Psoas muscle (tissue), 8 donors: ENCODE results near the gene TMEM140. TPM values are rescaled to one million over a fixed set of nuclear protein-coding genes. Genes with fewer than 3 reads are reported as not detected.

Experiments
- ATAC-seq, 4 donors: fragments of 200-7000 bp; cut with Tn5 transposase; one replicate each; pipeline ENCODE4 v1.9.1; 2020; ENCODE audit warnings: moderate library complexity in 3 of 4, mild to moderate bottlenecking in 2 of 4
- DNase-seq, 2 donors: peaks; one replicate each; pipeline ENCODE4 v3.0.0-alpha.2; 2020
- H3K27ac ChIP-seq: fragments of 200-600 bp; one replicate; pipeline ENCODE4 v1.8.0; 2022
- H3K27me3 ChIP-seq, 3 donors: fragments of 200-600 bp in 1 of 3; one replicate each; pipeline versions ENCODE4 v1.6.1 to v1.8.0; 2013 to 2022; ENCODE audit warnings: low read length in 2 of 3, mild to moderate bottlenecking in 2 of 3, moderate library complexity in 1 of 3; ENCODE audit not compliant: insufficient read depth in 3 of 3
- H3K36me3 ChIP-seq, 2 donors: fragments of 200-600 bp in 1 of 2; one replicate each; pipeline versions ENCODE4 v1.6.1 to v1.8.0; 2013 to 2022; ENCODE audit warnings: low read depth in 1 of 2, mild to moderate bottlenecking in 1 of 2, moderate library complexity in 1 of 2; ENCODE audit not compliant: insufficient read depth in 1 of 2
- H3K4me1 ChIP-seq: fragments of 200-600 bp; one replicate; pipeline ENCODE4 v1.8.0; 2022
- H3K4me3 ChIP-seq: fragments of 200-600 bp; one replicate; pipeline ENCODE4 v1.8.0; 2022; ENCODE audit warnings: mild to moderate bottlenecking
- H3K9me3 ChIP-seq: fragments of 200-600 bp; one replicate; pipeline ENCODE4 v1.8.0; 2022
- WGBS, 3 donors: extraction: QIAGEN DNeasy Blood & Tissue Kit; methylation state at CpG; one replicate each; pipeline versions ENCODE4 v1.1.6 to v1.1.7; 2013; 5-methylcytosine and 5-hydroxymethylcytosine counted together
- intact Hi-C, 2 donors: fragments of 100-400 bp; cut with DNase I; formaldehyde crosslinking; loops; one replicate each; pipeline versions ENCODE4 v1.11.0 to v1.14.2; 2022
- polyA plus RNA-seq, 3 donors: library from polyadenylated mRNA; stranded (reverse); fragments of 200-250 nt; gene quantifications; one replicate each; pipeline ENCODE4 v1.2.3, GENCODE V29; 2013
- total RNA-seq, 4 donors: library from RNA; stranded (reverse); fragmentation: NEBNext Ultra II Directional in 2 of 4; extraction: Animal tissue kit (Norgen Biotek cat#: 25700) in 2 of 4; gene quantifications; one replicate each; pipeline versions ENCODE4 v1.2.1 to v1.2.4, GENCODE V29; 2021 to 2023
- TF ChIP-seq, protein P1 (sequence below): fragments of 200-600 bp; IDR thresholded peaks from one replicate; pipeline ENCODE4 v1.8.0; 2022; ENCODE audit warnings: antibody characterized with exemption
- donor health status: healthy with polysubstance abuse.
- donor health status: DM: no; HTN: no; CAD: no; lungs with moderate emphysema.
- donor health status: Bipolar disorder and iron deficiency.
- donor health status: healthy.
- donor health status: DM: yes; HTN: yes; CAD: no.
- donor health status: DM: no; HTN: no; CAD: no.
- donor health status: DM: no; HTN: no; CAD: no.
- donor health status: DM: yes; HTN: yes; CAD: no.

Gene TMEM140
- total and polyA plus RNA-seq, 7 donors: 25.4 to 106 (median 67.0) TPM

DNA sequence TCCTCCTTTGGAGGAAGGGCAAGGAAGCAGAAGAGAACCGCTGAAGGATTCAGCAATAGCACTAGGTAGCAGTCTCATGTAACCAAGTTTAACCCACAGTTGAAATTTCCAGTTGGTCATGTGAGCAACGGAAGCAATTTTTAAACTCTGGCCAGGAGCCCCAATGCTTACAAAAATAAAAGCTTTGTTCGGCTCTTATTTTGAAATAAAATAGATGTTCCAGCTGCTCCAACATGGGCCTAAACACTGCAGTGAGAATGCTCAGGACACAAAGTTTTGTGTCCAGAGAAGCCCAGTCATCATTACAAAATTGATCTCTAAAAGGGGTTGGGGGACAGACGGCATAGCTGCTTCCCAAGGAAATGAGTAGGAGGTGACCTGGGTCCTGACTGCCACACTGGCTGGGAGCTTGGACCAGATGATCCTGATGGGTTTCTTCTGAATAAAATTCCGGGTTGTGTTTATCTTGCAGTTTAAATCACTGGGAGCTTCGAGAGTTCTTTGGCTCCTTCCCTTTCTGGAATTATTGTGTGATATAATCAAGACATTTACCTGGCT lies 452 bp upstream of the TMEM140 start:
- H3K27me3 ChIP-seq: no peaks in the 10 kb centered on the region
- DNase-seq: no peak
- H3K36me3 ChIP-seq: peaks cover 0 to 18% of the 10 kb centered on the region in 2 donors
- TF ChIP-seq, protein P1, sequence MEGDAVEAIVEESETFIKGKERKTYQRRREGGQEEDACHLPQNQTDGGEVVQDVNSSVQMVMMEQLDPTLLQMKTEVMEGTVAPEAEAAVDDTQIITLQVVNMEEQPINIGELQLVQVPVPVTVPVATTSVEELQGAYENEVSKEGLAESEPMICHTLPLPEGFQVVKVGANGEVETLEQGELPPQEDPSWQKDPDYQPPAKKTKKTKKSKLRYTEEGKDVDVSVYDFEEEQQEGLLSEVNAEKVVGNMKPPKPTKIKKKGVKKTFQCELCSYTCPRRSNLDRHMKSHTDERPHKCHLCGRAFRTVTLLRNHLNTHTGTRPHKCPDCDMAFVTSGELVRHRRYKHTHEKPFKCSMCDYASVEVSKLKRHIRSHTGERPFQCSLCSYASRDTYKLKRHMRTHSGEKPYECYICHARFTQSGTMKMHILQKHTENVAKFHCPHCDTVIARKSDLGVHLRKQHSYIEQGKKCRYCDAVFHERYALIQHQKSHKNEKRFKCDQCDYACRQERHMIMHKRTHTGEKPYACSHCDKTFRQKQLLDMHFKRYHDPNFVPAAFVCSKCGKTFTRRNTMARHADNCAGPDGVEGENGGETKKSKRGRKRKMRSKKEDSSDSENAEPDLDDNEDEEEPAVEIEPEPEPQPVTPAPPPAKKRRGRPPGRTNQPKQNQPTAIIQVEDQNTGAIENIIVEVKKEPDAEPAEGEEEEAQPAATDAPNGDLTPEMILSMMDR: no peak
- H3K4me1 ChIP-seq: peaks cover 40% of the 10 kb centered on the region
- H3K4me3 ChIP-seq: peak overlapping the region; percentile 78
- 2 to 12% (median 5%) methylated on average over 6 of the region's 6 CpGs for WGBS, 3 donors
- peak overlapping the region; percentile 97 for H3K27ac ChIP-seq
- intact Hi-C loops: loop anchor here in 1 of 2 donors (5.0 kb wide), 1 partner anchor 160 kb away; the partner anchor contains the start of gene AGBL3
- no peaks in the 10 kb centered on the region for H3K9me3 ChIP-seq
- peak; percentile 72 to 77 (median 74) for ATAC-seq

DNA sequence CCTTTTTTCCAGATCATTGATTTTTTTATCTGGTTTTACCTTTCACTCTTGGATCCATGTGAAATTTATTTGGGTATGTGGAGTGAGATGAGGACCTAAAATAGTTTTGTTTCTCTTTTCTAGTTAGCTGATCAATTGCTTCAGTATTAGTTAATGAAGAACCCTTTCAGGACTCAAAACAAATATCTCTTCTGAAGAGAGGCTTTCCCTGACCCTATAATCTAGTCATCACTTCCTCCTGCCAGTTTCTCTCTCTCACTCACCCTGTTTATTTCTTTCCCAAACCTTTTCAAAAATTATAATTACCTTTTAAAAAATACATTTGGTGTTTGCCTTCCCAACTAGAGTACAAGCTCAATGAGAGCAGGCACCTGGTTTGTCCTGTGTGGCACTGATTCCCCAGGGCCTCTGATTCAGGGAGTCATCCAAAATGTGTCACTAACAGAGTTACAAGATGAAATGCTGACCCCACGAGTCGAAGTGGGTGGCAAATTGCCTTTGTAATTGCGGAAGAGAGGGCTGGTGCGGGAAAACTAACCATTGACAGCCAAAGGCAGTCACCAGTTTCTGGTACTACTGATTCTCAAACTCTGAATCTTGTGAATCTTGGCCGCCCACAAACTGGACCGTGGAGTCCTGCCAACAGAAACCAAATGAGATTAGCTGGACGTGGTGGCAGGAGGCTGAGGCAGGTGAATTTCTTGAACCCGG lies 2.4 kb downstream of the TMEM140 start:
- Histone ChIP-seq H3K9me3 (no peaks in the 10 kb centered on the region), H3K4me1 (peaks cover 44% of the 10 kb centered on the region), H3K27ac (peak overlapping the region; percentile 97), H3K27me3 (no peaks in the 10 kb centered on the region), H3K4me3 (peak overlapping the region; percentile 78), H3K36me3 (peaks cover 0 to 24% of the 10 kb centered on the region in 2 donors)
- intact Hi-C loops: no loop called here
- WGBS, 3 donors: 17 to 41% (median 22%) methylated on average over 8 of the region's 8 CpGs
- DNase-seq (peak; percentile 38 to 67), ATAC-seq (peak; percentile 38 to 57 (median 56))
- TF ChIP-seq, protein P1: no peak

DNA sequence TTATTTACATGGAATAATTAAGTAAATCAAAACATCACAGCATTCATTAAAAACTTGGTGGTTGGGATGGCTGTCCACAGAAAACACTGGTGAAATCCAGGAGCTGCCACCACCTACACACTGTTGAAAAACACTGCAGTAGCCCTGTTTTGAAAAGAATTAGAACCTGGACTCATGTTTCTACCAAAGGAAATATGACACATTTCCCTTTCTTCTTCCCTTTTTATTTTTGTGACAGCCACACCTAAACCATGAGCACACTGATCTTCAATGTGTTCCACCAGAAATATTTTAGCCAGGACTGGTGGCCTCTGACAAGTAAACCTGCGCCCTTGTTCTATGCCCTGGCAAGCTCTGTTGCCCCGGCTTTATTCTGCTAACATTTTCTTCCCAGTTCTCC lies 3.3 kb downstream of the TMEM140 start:
- peak overlapping the region; percentile 97 for H3K27ac ChIP-seq
- ATAC-seq (no peak), DNase-seq (no peak)
- TF ChIP-seq, protein P1: no peak
- WGBS, 3 donors: 75 to 83% (median 78%) methylated on average over 2 of the region's 2 CpGs
- intact Hi-C loops: no loop called here
- no peaks in the 10 kb centered on the region for H3K27me3 ChIP-seq
- H3K4me1 ChIP-seq: peaks cover 37% of the 10 kb centered on the region
- peak overlapping the region; percentile 78 for H3K4me3 ChIP-seq
- H3K9me3 ChIP-seq: peaks cover 6% of the 10 kb centered on the region
- peaks cover 0 to 24% of the 10 kb centered on the region in 2 donors for H3K36me3 ChIP-seq

DNA sequence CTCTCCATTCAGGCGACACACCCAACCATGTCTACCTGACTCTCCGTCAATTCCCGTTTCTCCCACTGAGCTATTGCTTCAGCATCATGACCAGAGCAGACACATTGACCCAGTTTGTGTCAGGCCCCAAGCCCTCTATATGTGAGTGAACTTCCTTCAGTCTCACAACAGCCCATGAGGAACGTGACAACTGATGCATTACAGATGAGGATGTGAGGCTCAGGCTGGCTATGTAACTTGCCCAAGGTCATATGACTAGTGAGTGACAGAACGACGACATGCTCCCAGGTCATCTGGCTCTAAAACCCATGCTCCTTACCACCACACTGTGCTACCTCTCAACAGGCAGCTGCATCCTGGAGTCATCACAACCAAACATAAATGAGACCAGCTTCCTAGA lies 3.7 kb downstream of the TMEM140 start:
- peaks cover 0 to 24% of the 10 kb centered on the region in 2 donors for H3K36me3 ChIP-seq
- ATAC-seq (peak in 3 of 4 donors; percentile 18 to 44 (median 19)), DNase-seq (no peak)
- 54 to 76% (median 61%) methylated on average over 6 of the region's 6 CpGs for WGBS, 3 donors
- H3K27me3 ChIP-seq: no peaks in the 10 kb centered on the region
- intact Hi-C loops: no loop called here
- peak overlapping the region; percentile 78 for H3K4me3 ChIP-seq
- H3K27ac ChIP-seq: peak overlapping the region; percentile 97
- peaks cover 10% of the 10 kb centered on the region for H3K9me3 ChIP-seq
- TF ChIP-seq, protein P1: no peak
- peaks cover 34% of the 10 kb centered on the region for H3K4me1 ChIP-seq
